ENCODE data around the gene LPIN3.

GRCh38 chr20:41398408-41398807 lies 57.8 kb downstream of the LPIN3 start:
- TF ChIP-seq SIN3A (IDR thresholded peaks at IDR 0.05; ENCODE audit: borderline replicate concordance, insufficient read depth, low read length) (no peak), POLR2AphosphoS5 (IDR thresholded peaks at IDR 0.05; ENCODE audit: low read depth, low read length) (no peak), REST (IDR thresholded peaks at IDR 0.05; ENCODE audit: insufficient read depth in 1 of 2, low read depth in 2 of 2, low read length in 2 of 2) (no peak), TAF1 (IDR thresholded peaks at IDR 0.05; ENCODE audit: borderline replicate concordance, insufficient read depth, low read length) (no peak)

Data from PFSK-1 (cell line).